HG03045 (cell line): ENCODE data around the gene HDAC4.

ENCODE experiments used
- ATAC-seq: cut with Tn5 transposase; IDR thresholded peaks from one replicate; pipeline ENCODE4 v1.9.1; 2021; ENCODE audit warnings: mild to moderate bottlenecking, moderate library complexity; ENCODE audit not compliant: unreplicated experiment

HDAC4 gene

GRCh38 chr2:239027391-239028252 lies 373.2 kb downstream of the HDAC4 start:
- ATAC-seq = no peak

DNA sequence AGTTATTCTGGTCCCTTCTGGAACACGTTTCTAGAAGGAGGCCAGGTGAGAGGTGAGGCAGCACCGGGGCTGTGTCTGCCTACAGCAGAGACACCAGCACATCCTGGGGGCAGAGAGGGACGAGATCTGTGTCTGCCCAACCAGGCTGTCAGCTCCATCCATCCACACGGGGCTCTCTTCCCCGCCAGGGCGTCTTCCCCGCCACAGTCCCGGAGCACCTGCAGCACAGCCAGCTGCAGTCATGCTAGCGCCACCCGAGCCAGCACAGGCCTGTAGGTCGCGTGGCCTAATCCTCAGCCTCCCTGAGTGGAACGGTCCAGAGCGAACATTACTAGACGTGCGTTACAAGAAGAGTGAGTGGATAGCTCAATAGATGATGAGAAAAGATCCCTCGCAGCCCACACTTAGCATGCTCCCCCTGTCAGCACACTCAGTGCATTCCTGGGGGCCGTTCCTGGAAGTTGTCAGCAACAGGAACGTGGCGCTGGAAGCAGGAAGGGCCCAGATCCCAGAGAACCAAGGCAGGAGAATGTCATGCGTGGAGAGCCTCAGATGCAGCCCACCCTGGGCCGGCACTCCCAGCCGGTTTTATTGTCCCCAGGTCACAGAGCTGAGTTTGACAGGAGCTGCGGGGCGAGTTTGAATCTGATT lies 374.0 kb downstream of the HDAC4 start:
- ATAC-seq = no peak

DNA sequence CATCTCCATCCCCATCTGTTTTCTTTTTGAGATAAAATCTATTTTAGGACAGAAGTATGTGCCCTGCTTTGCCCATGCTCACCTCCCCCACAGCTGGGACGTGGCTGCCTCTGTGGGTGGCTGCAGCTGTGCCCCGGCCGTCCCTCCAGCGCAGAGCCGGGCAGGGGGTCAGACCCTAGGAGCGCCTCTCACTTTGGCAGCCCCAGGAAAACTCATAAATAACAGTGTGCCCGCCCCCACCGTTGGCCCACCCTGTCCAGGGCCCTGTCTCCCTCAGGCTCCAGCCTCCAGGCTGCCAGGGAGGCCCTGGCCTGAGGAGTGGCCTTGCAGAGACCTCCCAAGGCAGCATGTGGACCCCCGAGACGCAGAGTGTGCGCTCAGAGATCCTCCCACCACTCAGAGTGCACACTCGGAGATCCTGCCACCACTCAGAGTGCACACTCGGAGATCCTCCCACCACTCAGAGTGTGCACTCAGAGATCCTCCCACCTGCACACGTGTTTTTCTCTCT lies 374.8 kb downstream of the HDAC4 start:
- no peak for ATAC-seq

DNA sequence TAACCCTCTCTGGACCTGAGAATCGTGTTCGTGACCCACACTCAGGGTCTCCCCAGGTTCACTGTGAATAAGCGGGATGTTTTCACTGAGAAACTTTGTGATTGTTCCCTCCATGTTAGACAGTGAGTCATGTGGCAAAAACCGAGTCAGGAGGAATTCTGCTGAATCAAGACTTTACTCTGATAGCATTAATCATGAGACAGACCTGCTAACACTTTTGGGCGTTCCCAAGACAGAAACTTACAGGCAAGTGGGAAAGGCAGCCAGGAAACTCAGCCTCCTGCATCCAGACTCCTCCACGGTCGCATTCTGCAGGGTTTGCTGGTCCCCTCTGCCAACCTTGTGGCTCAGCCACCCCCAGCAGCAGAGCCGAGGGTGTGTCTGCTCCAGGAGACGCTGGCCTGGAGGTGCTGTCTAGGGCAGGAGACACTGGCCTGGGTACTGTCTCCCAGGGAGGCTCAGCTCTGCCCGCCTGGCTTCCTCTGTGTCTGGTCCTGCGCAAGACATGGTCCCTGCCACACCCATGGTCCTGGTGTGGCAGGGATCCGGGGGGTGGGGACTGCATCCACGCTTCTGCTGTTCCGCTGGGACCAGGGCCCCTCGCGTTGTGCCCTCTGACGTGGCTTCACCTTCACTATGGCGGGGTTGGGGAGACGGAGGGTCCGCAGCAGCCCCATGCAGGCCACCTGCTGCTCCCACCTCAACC lies 375.6 kb downstream of the HDAC4 start:
- no peak for ATAC-seq

GRCh38 chr2:239024226-239024625 lies 376.6 kb downstream of the HDAC4 start:
- ATAC-seq = no peak

GRCh38 chr2:239022437-239023260 lies 378.2 kb downstream of the HDAC4 start:
- ATAC-seq = no peak

GRCh38 chr2:239021651-239022436 lies 379.0 kb downstream of the HDAC4 start:
- ATAC-seq = no peak

DNA sequence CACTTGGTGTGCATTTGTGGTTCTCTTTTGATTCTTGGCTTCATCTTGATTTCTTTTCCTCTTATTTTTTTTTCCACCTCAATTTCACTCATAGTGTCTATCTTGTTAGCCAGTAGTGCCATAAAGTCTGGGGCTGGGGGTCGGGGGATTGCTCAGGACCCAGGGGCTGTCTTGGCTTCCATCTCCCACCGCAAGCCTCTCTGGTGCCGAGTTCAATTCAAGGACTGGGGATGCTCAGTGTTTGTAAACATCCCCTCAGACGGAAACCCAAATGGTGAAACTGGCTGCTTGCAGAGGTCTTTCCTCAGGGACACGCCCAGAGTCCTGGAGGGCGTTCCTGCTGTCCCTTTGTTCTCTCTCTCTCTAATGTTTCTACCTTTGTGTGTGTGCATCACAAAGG lies 379.6 kb downstream of the HDAC4 start:
- no peak for ATAC-seq

DNA sequence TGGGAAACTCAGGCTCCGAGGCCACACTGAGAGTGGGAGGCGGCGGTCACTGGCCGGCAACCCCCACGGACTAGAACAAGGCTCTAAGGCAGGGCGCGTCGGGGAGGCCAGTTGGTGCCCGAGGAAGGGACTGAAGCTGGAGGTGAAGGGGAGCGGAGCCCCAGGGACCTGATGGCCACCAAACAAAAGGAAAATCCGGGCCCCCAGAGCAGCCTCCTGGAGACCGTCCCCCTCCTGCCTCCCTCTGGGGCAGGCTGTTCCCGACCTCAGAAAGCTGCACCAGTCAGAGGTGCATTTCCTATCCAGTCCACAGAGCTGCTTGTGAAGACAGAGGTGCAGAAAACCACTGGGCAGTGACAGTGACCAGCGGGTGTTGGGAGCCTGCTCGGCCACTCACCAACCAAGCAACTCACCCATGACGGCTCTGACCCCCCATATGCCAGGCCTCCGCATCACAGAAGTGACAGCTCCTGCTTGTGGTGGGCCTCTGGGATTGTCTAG lies 380.2 kb downstream of the HDAC4 start:
- no peak for ATAC-seq

GRCh38 chr2:239019183-239019581 lies 381.6 kb downstream of the HDAC4 start:
- ATAC-seq = no peak

DNA sequence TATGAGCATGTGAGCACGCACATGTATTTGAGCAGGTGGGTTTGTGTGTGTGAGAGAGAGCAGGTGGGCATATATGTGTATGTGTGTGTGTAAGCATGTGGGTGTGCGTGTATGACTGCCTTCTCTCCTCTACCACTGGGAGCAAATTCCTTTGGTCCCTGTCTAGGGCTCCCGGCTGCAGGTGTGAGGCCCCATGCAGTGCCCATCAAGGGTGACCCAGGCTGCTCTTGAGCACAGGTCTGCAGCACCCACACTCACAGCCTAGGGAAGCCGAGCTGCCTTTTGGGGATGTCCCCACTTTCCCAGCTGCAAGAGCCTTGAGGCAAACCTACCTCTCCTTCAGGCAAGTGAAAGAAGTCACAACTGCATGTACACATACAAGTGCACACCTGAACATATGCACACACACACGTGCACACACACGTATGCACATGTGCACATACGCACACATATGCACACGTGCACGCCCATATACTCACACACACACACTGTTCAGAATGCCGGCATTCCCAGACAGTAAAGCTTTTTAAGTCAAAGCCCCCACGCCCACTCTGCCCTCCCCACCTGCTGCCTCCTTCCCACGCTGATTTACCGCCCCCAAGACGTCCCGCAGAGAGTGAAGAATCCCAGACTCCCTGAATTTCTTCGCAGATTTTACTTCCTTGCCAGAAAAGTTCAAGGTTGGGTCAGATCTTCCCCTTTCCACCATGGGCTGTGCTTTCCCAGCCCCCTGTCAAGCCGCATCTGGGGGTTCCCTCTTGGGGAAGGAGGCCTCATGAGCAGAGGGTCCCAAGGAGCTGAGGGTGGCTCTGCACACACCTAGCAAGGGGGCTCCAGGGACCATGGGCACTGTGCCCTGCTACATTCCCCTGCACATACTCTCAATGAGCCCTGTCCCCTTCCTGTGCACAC lies 382.3 kb downstream of the HDAC4 start:
- no peak for ATAC-seq

DNA sequence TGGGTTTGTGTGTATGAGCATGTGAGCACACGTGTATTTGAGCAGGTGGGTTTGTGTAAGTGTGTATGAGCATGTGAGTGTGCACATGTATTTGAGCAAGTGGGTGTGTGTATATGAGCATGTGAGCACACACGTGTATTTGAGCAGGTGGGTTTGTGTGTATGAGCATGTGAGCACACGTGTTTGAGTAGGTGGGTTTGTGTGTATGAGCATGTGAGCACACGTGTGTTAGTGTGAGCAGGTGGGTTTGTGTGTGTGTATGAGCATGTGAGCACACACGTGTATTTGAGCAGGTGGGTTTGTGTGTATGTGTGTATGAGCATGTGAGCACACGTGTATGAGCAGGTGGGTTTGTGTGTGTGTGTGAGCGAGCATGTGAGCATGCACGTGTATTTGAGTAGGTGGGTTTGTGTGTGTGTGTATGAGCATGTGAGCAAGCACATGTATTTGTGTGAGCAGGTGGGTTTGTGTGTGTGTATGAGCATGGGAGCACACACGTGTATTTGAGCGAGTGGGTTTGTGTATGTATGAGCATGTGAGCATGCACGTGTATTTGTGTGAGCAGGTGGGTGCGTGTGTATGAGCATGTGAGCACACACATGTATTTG lies 383.2 kb downstream of the HDAC4 start:
- no peak for ATAC-seq

GRCh38 chr2:239015901-239016675 lies 384.7 kb downstream of the HDAC4 start:
- ATAC-seq = no peak

DNA sequence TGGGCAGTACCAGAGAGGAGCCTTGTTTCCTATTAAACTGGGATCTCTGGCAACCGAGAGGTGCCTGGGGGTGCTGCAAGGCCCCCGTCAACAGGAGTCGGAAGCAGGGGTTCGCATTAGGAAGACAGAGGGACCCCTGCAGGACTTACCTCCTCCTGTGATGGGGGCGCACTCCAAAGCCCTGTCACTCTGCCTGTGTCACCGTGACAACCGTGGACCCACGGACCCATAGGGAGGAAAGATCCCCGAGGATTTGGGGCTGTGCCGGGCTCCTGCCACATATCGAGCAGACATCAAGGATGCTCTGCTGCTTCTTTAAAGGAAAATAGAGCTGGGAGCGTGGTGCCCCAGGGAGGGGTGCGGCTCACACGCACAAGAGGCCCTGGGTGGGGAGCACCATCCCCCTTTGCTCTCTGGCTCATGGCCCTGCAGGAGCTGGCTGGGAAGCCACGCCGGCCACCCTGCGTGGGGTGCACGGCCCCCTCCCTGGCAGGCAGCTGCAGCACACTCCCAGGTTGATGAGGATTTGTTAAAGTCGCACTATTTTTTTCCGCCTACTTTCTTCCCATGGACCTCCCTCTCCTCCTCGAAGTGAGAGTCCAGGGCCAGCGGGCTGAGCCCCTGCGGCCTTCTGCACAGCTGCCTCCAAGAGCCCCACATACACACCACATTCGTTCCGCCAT lies 385.5 kb downstream of the HDAC4 start:
- ATAC-seq = no peak

DNA sequence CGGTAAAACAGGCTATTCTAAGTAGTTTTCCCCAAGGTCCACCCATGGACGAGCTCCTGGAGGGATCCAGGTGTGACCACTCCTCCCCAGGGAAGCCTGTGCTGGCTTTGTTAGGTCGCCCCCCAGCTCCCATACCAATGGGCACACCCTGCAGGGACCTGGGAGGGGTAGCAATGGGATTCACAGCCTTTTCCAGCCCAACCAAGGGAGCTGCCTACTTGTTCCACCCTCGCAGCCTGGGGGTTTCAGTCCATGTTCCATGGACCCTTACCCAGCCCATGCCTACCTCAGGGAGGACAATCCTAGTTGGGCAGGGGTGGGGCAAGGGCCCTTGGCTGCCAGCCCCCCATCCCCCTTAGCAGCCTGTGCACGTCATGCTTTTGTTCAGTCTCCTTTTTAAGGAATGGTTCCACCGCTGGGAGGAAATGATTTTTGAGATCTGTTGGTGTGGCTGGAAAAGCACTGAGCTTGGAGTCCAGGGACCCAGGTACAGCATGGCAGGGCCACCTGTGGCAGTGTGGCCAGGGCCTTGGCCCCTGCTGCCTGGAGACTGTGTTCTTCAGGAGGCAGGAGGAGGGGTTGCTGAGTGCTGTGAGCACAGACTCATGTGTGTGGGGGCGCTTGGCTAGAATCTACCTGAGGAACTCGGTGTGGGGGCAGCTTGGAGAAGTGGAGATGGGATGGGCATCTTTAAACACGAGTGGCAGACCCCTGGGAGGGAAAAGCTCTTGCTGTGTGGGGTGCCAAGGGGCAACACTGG lies 386.2 kb downstream of the HDAC4 start:
- ATAC-seq = no peak

DNA sequence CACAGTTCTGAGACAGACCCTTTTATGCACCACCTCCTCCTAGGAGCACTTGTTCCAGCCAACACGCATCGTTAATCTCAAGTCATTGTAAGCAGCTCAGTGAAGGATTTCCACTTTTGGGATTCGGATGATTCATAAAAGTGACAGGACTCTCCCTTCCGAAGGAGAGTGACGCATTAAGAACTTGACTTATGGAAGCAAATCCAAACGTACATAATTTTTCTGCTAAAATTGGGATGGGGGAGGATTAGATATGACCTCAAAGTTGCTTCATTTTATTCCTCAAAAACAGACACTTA lies 387.2 kb downstream of the HDAC4 start:
- ATAC-seq = no peak
